Activated naive CD8-positive, alpha-beta T cell treated with anti-CD3 and anti-CD28 coated beads, Interleukin-2, amount 10 ng/mL, durations not matched to agents 7 days and 5 days (primary cell): ENCODE data around the gene CLDN17. TPM values are rescaled to one million over a fixed set of nuclear protein-coding genes. Genes with fewer than 3 reads are reported as not detected.

ENCODE experiments used
- ATAC-seq: fragments of 150-1000 bp; cut with Tn5 transposase; one replicate; pipeline ENCODE4 v1.10.0; 2021; ENCODE audit warnings: low read depth, moderate library complexity
- POLR2A ChIA-PET: fragments of 350-600 bp; sonication (Branson Sonifier 250); formaldehyde crosslinking; loops from one replicate; lab custom pipeline; 2021; ENCODE audit warnings: antibody characterized with exemption; lab: Charles Lee
- DNase-seq: peaks from one replicate; pipeline ENCODE4 v3.0.0; 2021
- H3K27ac Mint-ChIP-seq: one replicate; pipeline ENCODE4 v1.8.0; 2022; ENCODE audit warnings: mild to moderate bottlenecking, mixed read lengths
- H3K27me3 Mint-ChIP-seq: one replicate; pipeline ENCODE4 v1.8.0; 2022; ENCODE audit warnings: mild to moderate bottlenecking, moderate library complexity, mixed read lengths
- H3K36me3 Mint-ChIP-seq: one replicate; pipeline ENCODE4 v1.8.0; 2021; ENCODE audit warnings: mild to moderate bottlenecking, mixed read lengths
- H3K4me1 Mint-ChIP-seq: one replicate; pipeline ENCODE4 v1.8.0; 2021; ENCODE audit warnings: mixed read lengths
- H3K4me3 Mint-ChIP-seq: one replicate; pipeline ENCODE4 v1.8.0; 2022; ENCODE audit warnings: mild to moderate bottlenecking, moderate library complexity, mixed read lengths
- H3K9me3 Mint-ChIP-seq: one replicate; pipeline ENCODE4 v1.8.0; 2021; ENCODE audit warnings: mixed read lengths
- total RNA-seq, 2 experiments: library from RNA; stranded (reverse); gene quantifications; one replicate each; pipeline ENCODE4 v1.2.3, GENCODE V29; 2021

Gene CLDN17
- total RNA-seq, result not detected

GRCh38 chr21:30166705-30167104 is at the start of gene CLDN17:
Gene CLDN17, minus strand, starts transcription at chr21:30166805. Its CDS starts 188 bp downstream, at chr21:30166617.
- POLR2A ChIA-PET, result no interaction called here
- ATAC-seq, result no peak
- Mint-ChIP-seq H3K27ac (no peak within 1 kb of the TSS), H3K9me3 (peaks cover 1% of the 10 kb centered on the region), H3K27me3 (no peaks in the 10 kb centered on the region), H3K36me3 (no peaks in the 10 kb centered on the region), H3K4me1 (no peaks in the 10 kb centered on the region), H3K4me3 (no peak within 1 kb of the TSS)
- DNase-seq, result no peak

GRCh38 chr21:30216041-30216723 is 49.6 kb upstream of the CLDN17 start, which contains the start of gene CLDN8:
Gene CLDN8, minus strand, starts transcription at chr21:30216097. Its CDS starts 172 bp downstream, at chr21:30215925.
- Mint-ChIP-seq H3K36me3 (no peaks in the 10 kb centered on the region), H3K27ac (no peak within 1 kb of the TSS), H3K27me3 (no peaks in the 10 kb centered on the region), H3K9me3 (no peaks in the 10 kb centered on the region), H3K4me1 (no peaks in the 10 kb centered on the region), H3K4me3 (no peak within 1 kb of the TSS)
- POLR2A ChIA-PET, result no interaction called here
- DNase-seq, result no peak
- ATAC-seq, result no peak

- no peak overlapping the region for H3K4me3 Mint-ChIP-seq
- no peaks in the 10 kb centered on the region for H3K9me3 Mint-ChIP-seq
- ATAC-seq, result no peak
- POLR2A ChIA-PET, result no interaction called here
- H3K27ac Mint-ChIP-seq, result no peak overlapping the region
- H3K4me1 Mint-ChIP-seq, result no peaks in the 10 kb centered on the region
- H3K27me3 Mint-ChIP-seq, result no peaks in the 10 kb centered on the region
- no peaks in the 10 kb centered on the region for H3K36me3 Mint-ChIP-seq
- no peak for DNase-seq
Measured at GRCh38 chr21:30211071-30211470, 44.5 kb upstream of the CLDN17 start.

- Mint-ChIP-seq H3K36me3 (no peaks in the 10 kb centered on the region), H3K27ac (no peak overlapping the region), H3K9me3 (peaks cover 1% of the 10 kb centered on the region), H3K4me1 (no peaks in the 10 kb centered on the region), H3K4me3 (no peak overlapping the region), H3K27me3 (no peaks in the 10 kb centered on the region)
- no peak for ATAC-seq
- POLR2A ChIA-PET, result no interaction called here
- no peak for DNase-seq
Measured at GRCh38 chr21:30209601-30210000, 43.0 kb upstream of the CLDN17 start.

GRCh38 chr21:30207252-30207579 is 40.6 kb upstream of the CLDN17 start:
- ATAC-seq (no peak), DNase-seq (no peak)
- Mint-ChIP-seq H3K27ac (no peak overlapping the region), H3K27me3 (no peaks in the 10 kb centered on the region), H3K4me1 (no peaks in the 10 kb centered on the region), H3K9me3 (peaks cover 1% of the 10 kb centered on the region), H3K4me3 (no peak overlapping the region), H3K36me3 (no peaks in the 10 kb centered on the region)
- POLR2A ChIA-PET, result no interaction called here

GRCh38 chr21:30206551-30207251 is 40.1 kb upstream of the CLDN17 start:
- POLR2A ChIA-PET, result no interaction called here
- H3K27me3 Mint-ChIP-seq, result no peaks in the 10 kb centered on the region
- no peak for ATAC-seq
- no peak overlapping the region for H3K4me3 Mint-ChIP-seq
- H3K36me3 Mint-ChIP-seq, result no peaks in the 10 kb centered on the region
- H3K4me1 Mint-ChIP-seq, result no peaks in the 10 kb centered on the region
- H3K27ac Mint-ChIP-seq, result no peak overlapping the region
- H3K9me3 Mint-ChIP-seq, result peaks cover 1% of the 10 kb centered on the region
- DNase-seq, result no peak

- POLR2A ChIA-PET, result no interaction called here
- Mint-ChIP-seq H3K27me3 (no peaks in the 10 kb centered on the region), H3K36me3 (no peaks in the 10 kb centered on the region), H3K4me3 (no peak overlapping the region), H3K4me1 (no peaks in the 10 kb centered on the region), H3K27ac (no peak overlapping the region), H3K9me3 (peaks cover 3% of the 10 kb centered on the region)
- DNase-seq (no peak), ATAC-seq (no peak)
Measured at GRCh38 chr21:30200000-30200399, 33.4 kb upstream of the CLDN17 start.

- H3K4me1 Mint-ChIP-seq, result no peaks in the 10 kb centered on the region
- H3K27ac Mint-ChIP-seq, result no peak overlapping the region
- H3K9me3 Mint-ChIP-seq, result no peaks in the 10 kb centered on the region
- no peak for DNase-seq
- no peaks in the 10 kb centered on the region for H3K36me3 Mint-ChIP-seq
- POLR2A ChIA-PET, result no interaction called here
- H3K27me3 Mint-ChIP-seq, result no peaks in the 10 kb centered on the region
- H3K4me3 Mint-ChIP-seq, result no peak overlapping the region
- no peak for ATAC-seq
Measured at GRCh38 chr21:30194701-30195299, 28.2 kb upstream of the CLDN17 start.

- H3K9me3 Mint-ChIP-seq, result no peaks in the 10 kb centered on the region
- ATAC-seq (no peak), DNase-seq (no peak)
- no peaks in the 10 kb centered on the region for H3K4me1 Mint-ChIP-seq
- no peak overlapping the region for H3K27ac Mint-ChIP-seq
- no peaks in the 10 kb centered on the region for H3K27me3 Mint-ChIP-seq
- POLR2A ChIA-PET, result no interaction called here
- no peaks in the 10 kb centered on the region for H3K36me3 Mint-ChIP-seq
- no peak overlapping the region for H3K4me3 Mint-ChIP-seq
Measured at GRCh38 chr21:30193201-30193600, 26.6 kb upstream of the CLDN17 start.

GRCh38 chr21:30190554-30190953 is 23.9 kb upstream of the CLDN17 start:
- Mint-ChIP-seq H3K27me3 (no peaks in the 10 kb centered on the region), H3K4me3 (no peak overlapping the region), H3K4me1 (no peaks in the 10 kb centered on the region), H3K36me3 (no peaks in the 10 kb centered on the region), H3K9me3 (no peaks in the 10 kb centered on the region), H3K27ac (no peak overlapping the region)
- DNase-seq (no peak), ATAC-seq (no peak)
- POLR2A ChIA-PET, result no interaction called here

GRCh38 chr21:30189773-30190172 is 23.2 kb upstream of the CLDN17 start:
- Mint-ChIP-seq H3K9me3 (no peaks in the 10 kb centered on the region), H3K36me3 (no peaks in the 10 kb centered on the region), H3K4me1 (no peaks in the 10 kb centered on the region), H3K27ac (no peak overlapping the region), H3K4me3 (no peak overlapping the region), H3K27me3 (no peaks in the 10 kb centered on the region)
- ATAC-seq (no peak), DNase-seq (no peak)
- POLR2A ChIA-PET, result no interaction called here

GRCh38 chr21:30186242-30186641 is 19.6 kb upstream of the CLDN17 start:
- POLR2A ChIA-PET, result no interaction called here
- no peaks in the 10 kb centered on the region for H3K36me3 Mint-ChIP-seq

GRCh38 chr21:30168086-30168485 is 1.5 kb upstream of the CLDN17 start:
- no peaks in the 10 kb centered on the region for H3K27me3 Mint-ChIP-seq
- ATAC-seq (no peak), DNase-seq (no peak)
- H3K4me1 Mint-ChIP-seq, result no peaks in the 10 kb centered on the region
- H3K9me3 Mint-ChIP-seq, result peaks cover 1% of the 10 kb centered on the region
- no peak overlapping the region for H3K27ac Mint-ChIP-seq
- POLR2A ChIA-PET, result no interaction called here
- H3K36me3 Mint-ChIP-seq, result no peaks in the 10 kb centered on the region
- H3K4me3 Mint-ChIP-seq, result no peak overlapping the region

More at GRCh38 chr21:30186242-30186641, 19.6 kb upstream of the CLDN17 start:
- no peaks in the 10 kb centered on the region for H3K9me3 Mint-ChIP-seq
- ATAC-seq (no peak), DNase-seq (no peak)
- H3K27ac Mint-ChIP-seq, result no peak overlapping the region
- no peaks in the 10 kb centered on the region for H3K27me3 Mint-ChIP-seq
- no peak overlapping the region for H3K4me3 Mint-ChIP-seq
- H3K4me1 Mint-ChIP-seq, result no peaks in the 10 kb centered on the region

- ATAC-seq, result no peak
- H3K4me3 Mint-ChIP-seq, result no peak overlapping the region
- no peak overlapping the region for H3K27ac Mint-ChIP-seq
- no peak for DNase-seq
- H3K9me3 Mint-ChIP-seq, result peaks cover 1% of the 10 kb centered on the region
- H3K4me1 Mint-ChIP-seq, result no peaks in the 10 kb centered on the region
- no peaks in the 10 kb centered on the region for H3K36me3 Mint-ChIP-seq
- POLR2A ChIA-PET, result no interaction called here
- no peaks in the 10 kb centered on the region for H3K27me3 Mint-ChIP-seq
Measured at GRCh38 chr21:30166171-30166570, 434 bp downstream of the CLDN17 start.
